Hepatocyte (in vitro differentiated cells): Measurements from ENCODE around the gene CHRNB1. TPM values are rescaled to one million over a fixed set of nuclear protein-coding genes. Genes with fewer than 3 reads are reported as not detected.
A peak's percentile ranks its signal among the peaks of the same experiment; 100 is the strongest.

ENCODE experiments used
- DNase-seq: peaks from one replicate; pipeline ENCODE4 v3.0.0-alpha.2; 2016; ENCODE audit warnings: low spot score
- H2AFZ ChIP-seq: fragments of 200-600 bp; sonication (generic); 2 replicates; pipeline ENCODE4 v1.6.0; 2016; ENCODE audit warnings: antibody characterized with exemption, mild to moderate bottlenecking
- H3K27ac ChIP-seq: fragments of 200-600 bp; sonication (generic); 2 replicates; pipeline ENCODE4 v1.5.1; 2016; ENCODE audit warnings: mild to moderate bottlenecking
- H3K27me3 ChIP-seq: fragments of 200-600 bp; sonication (generic); 2 replicates; pipeline ENCODE4 v1.6.1; 2016
- H3K36me3 ChIP-seq: fragments of 200-600 bp; sonication (generic); replicated peaks from 2 replicates; pipeline ENCODE4 v1.5.1; 2016; ENCODE audit warnings: low read depth; ENCODE audit not compliant: insufficient read depth
- H3K4me1 ChIP-seq: fragments of 200-600 bp; sonication (generic); 2 replicates; pipeline ENCODE4 v1.5.1; 2016; ENCODE audit warnings: mild to moderate bottlenecking, moderate library complexity; ENCODE audit not compliant: insufficient read depth
- H3K4me2 ChIP-seq: fragments of 200-600 bp; sonication (generic); 2 replicates; pipeline ENCODE4 v1.6.0; 2016
- H3K4me3 ChIP-seq: fragments of 200-600 bp; sonication (generic); 2 replicates; pipeline ENCODE4 v1.5.1; 2016; ENCODE audit warnings: mild to moderate bottlenecking
- H3K79me2 ChIP-seq: fragments of 200-600 bp; sonication (generic); 2 replicates; pipeline ENCODE4 v1.6.0; 2017; ENCODE audit warnings: mild to moderate bottlenecking
- H3K9me2 ChIP-seq: fragments of 200-600 bp; sonication (generic); replicated peaks from 2 replicates; pipeline ENCODE4 v1.6.0; 2017; ENCODE audit warnings: mild to moderate bottlenecking; ENCODE audit not compliant: insufficient read depth
- H3K9me3 ChIP-seq: fragments of 200-600 bp; sonication (generic); 2 replicates; pipeline ENCODE4 v1.5.1; 2016; ENCODE audit warnings: low read depth, mild to moderate bottlenecking
- H4K20me1 ChIP-seq: fragments of 200-600 bp; sonication (generic); 2 replicates; pipeline ENCODE4 v1.6.0; 2016; ENCODE audit warnings: mild to moderate bottlenecking; ENCODE audit not compliant: insufficient read depth, poor library complexity, severe bottlenecking
- CTCF ChIP-seq: fragments of 200-600 bp; sonication (generic); IDR thresholded peaks from 2 replicates; pipeline ENCODE4 v1.5.1; 2016; ENCODE audit warnings: antibody characterized with exemption, mild to moderate bottlenecking; ENCODE audit not compliant: poor library complexity
- EZH2 ChIP-seq: fragments of 200-600 bp; sonication (generic); IDR thresholded peaks from 2 replicates; pipeline ENCODE4 v1.6.1; 2016; ENCODE audit warnings: antibody characterized with exemption, mild to moderate bottlenecking, borderline replicate concordance
- EZH2phosphoT487 ChIP-seq: fragments of 200-600 bp; sonication (generic); IDR thresholded peaks from one replicate; pipeline ENCODE4 v1.6.1; 2018; ENCODE audit warnings: antibody characterized with exemption, mild to moderate bottlenecking, low read depth, moderate library complexity; ENCODE audit not compliant: unreplicated experiment, severe bottlenecking
- WGBS: methylation state at CpG from one replicate; pipeline ENCODE4 v1.1.6; 2016; ENCODE audit warnings: low lambda C conversion rate; ENCODE audit errors: missing lambda C conversion rate; 5-methylcytosine and 5-hydroxymethylcytosine counted together
- polyA plus RNA-seq: library from polyadenylated mRNA; unstranded; fragments of >200 nt; fragmentation: Nextera tagmentation; extraction: Ambion mirVana; gene quantifications from 2 replicates; pipeline ENCODE4 v1.2.1, GENCODE V29; 2016
- total RNA-seq: library from RNA; depleted of rRNA; stranded (reverse); fragments of >200 nt; gene quantifications from 2 replicates; pipeline ENCODE4 v1.2.3, GENCODE V29; 2014

Gene CHRNB1
- total and polyA plus RNA-seq, 2 experiments from 2014 or later = 10.9 to 17.5 TPM

GRCh38 chr17:7403043-7403726 is 41.7 kb upstream of the CHRNB1 start:
- 16% methylated on average over 11 of the region's 16 CpGs for WGBS
- Histone ChIP-seq H2AFZ (peak overlapping the region; percentile 2), H3K9me2 (no peaks in the 10 kb centered on the region), H3K27ac (peak overlapping the region; percentile 92), H3K4me3 (peak overlapping the region; percentile 32), H3K9me3 (no peaks in the 10 kb centered on the region), H3K79me2 (peaks cover 19% of the 10 kb centered on the region), H3K4me1 (peaks cover 9% of the 10 kb centered on the region), H3K4me2 (peak overlapping the region; percentile 86), H3K27me3 (no peaks in the 10 kb centered on the region), H3K36me3 (no peaks in the 10 kb centered on the region), H4K20me1 (no peaks in the 10 kb centered on the region)
- peak; percentile 85 for DNase-seq
- TF ChIP-seq CTCF = no peak
- no peak for TF ChIP-seq EZH2
- no peak for TF ChIP-seq EZH2phosphoT487

- H2AFZ ChIP-seq = peak overlapping the region; percentile 2
Observed at GRCh38 chr17:7403727-7403976, 41.2 kb upstream of the CHRNB1 start.

GRCh38 chr17:7403977-7404736 is 40.7 kb upstream of the CHRNB1 start, which contains the start of gene TMEM256:
TMEM256 (minus strand) TSS chr17:7404097; CDS start chr17:7404084, 13 bp downstream.
- no peaks in the 10 kb centered on the region for H3K27me3 ChIP-seq
- peak within 1 kb of the TSS; percentile 50 for H3K4me3 ChIP-seq
- peak; percentile 99 for DNase-seq
- peak within 1 kb of the TSS; percentile 23 for H2AFZ ChIP-seq
- peaks cover 9% of the 10 kb centered on the region for H3K4me1 ChIP-seq
- peaks cover 19% of the 10 kb centered on the region for H3K79me2 ChIP-seq
- no peaks in the 10 kb centered on the region for H3K9me2 ChIP-seq
- H4K20me1 ChIP-seq = no peaks in the 10 kb centered on the region
- peak within 1 kb of the TSS; percentile 92 for H3K27ac ChIP-seq
- TF ChIP-seq EZH2 = no peak
- TF ChIP-seq EZH2phosphoT487 = no peak
- no peak for TF ChIP-seq CTCF
- no peaks in the 10 kb centered on the region for H3K36me3 ChIP-seq
- no peaks in the 10 kb centered on the region for H3K9me3 ChIP-seq
- 1% methylated on average over 38 of the region's 49 CpGs for WGBS
- peak within 1 kb of the TSS; percentile 97 for H3K4me2 ChIP-seq

More at GRCh38 chr17:7403727-7403976, 41.2 kb upstream of the CHRNB1 start:
- no peak for DNase-seq
- WGBS = 0% methylated on average over 9 of the region's 13 CpGs
- Histone ChIP-seq H3K9me3 (no peaks in the 10 kb centered on the region), H3K36me3 (no peaks in the 10 kb centered on the region), H4K20me1 (no peaks in the 10 kb centered on the region), H3K4me2 (peak overlapping the region; percentile 86), H3K27me3 (no peaks in the 10 kb centered on the region), H3K4me1 (peaks cover 9% of the 10 kb centered on the region), H3K4me3 (peak overlapping the region; percentile 32), H3K9me2 (no peaks in the 10 kb centered on the region), H3K27ac (peak overlapping the region; percentile 92), H3K79me2 (peaks cover 19% of the 10 kb centered on the region)
- TF ChIP-seq CTCF (no peak), EZH2 (no peak), EZH2phosphoT487 (no peak)
